Gastroesophageal sphincter (tissue), 4 donors: ENCODE results near the gene KIF1A. TPM values are rescaled to one million over a fixed set of nuclear protein-coding genes. Genes with fewer than 3 reads are reported as not detected.

ENCODE experiments used
- ATAC-seq: fragments of 150-250 bp; one replicate; pipeline ENCODE4 v1.9.1; 2016; ENCODE audit warnings: mild to moderate bottlenecking, moderate library complexity
- H3K27ac ChIP-seq, 4 donors: fragments of 200-600 bp; sonication (generic) in 3 of 4; 1 replicate in 3 of 4; 2 replicates in 1 of 4; pipeline ENCODE4 v1.5.1; 2016 to 2019
- H3K27me3 ChIP-seq: fragments of 200-600 bp; sonication (generic); one replicate; pipeline ENCODE4 v1.5.1; 2019
- H3K36me3 ChIP-seq, 2 donors: fragments of 200-600 bp; sonication (generic); one replicate each; pipeline ENCODE4 v1.5.1; 2019; ENCODE audit warnings: control low read depth in 1 of 2
- H3K4me1 ChIP-seq, 3 donors: fragments of 200-600 bp; sonication (generic); 1 replicate in 2 of 3; 2 replicates in 1 of 3; pipeline ENCODE4 v1.5.1; 2016 to 2019; ENCODE audit warnings: control low read depth in 2 of 3
- H3K4me3 ChIP-seq, 2 donors: fragments of 200-600 bp; sonication (generic); one replicate each; pipeline ENCODE4 v1.5.1; 2019; ENCODE audit warnings: mild to moderate bottlenecking in 1 of 2, moderate library complexity in 1 of 2
- H3K9me3 ChIP-seq, 3 donors: fragments of 200-600 bp; sonication (generic); one replicate each; pipeline ENCODE4 v1.5.1; 2017 to 2019; ENCODE audit warnings: control low read depth in 2 of 3
- CTCF ChIP-seq, 4 experiments: fragments of 200-600 bp in 2 of 4; fragments of 450-650 bp in 2 of 4; sonication (generic) in 1 of 4; IDR thresholded peaks; one replicate each; pipeline ENCODE4 v1.5.1; 2017 to 2019; ENCODE audit warnings: antibody characterized with exemption in 4 of 4, mild to moderate bottlenecking in 2 of 4, moderate library complexity in 2 of 4
- EP300 ChIP-seq: sonication (generic); formaldehyde crosslinking; IDR thresholded peaks from one replicate; pipeline ENCODE4 v1.6.1; 2017; ENCODE audit warnings: antibody characterized with exemption, mild to moderate bottlenecking
- POLR2A ChIP-seq, 2 donors: fragments of 450-650 bp; IDR thresholded peaks; one replicate each; pipeline ENCODE4 v1.6.1; 2017; ENCODE audit warnings: antibody characterized with exemption in 2 of 2, mild to moderate bottlenecking in 2 of 2, moderate library complexity in 1 of 2
- POLR2AphosphoS5 ChIP-seq: sonication (generic); formaldehyde crosslinking; IDR thresholded peaks from one replicate; pipeline ENCODE4 v1.6.1; 2017; ENCODE audit warnings: antibody characterized with exemption
- WGBS, 2 donors: methylation state at CpG; one replicate each; pipeline ENCODE4 v1.1.5; 2018; ENCODE audit warnings: low coverage in 1 of 2; 5-methylcytosine and 5-hydroxymethylcytosine counted together
- total RNA-seq, 4 donors: library from RNA; depleted of rRNA; stranded (reverse); fragments of >200 nt; gene quantifications; one replicate each; pipeline ENCODE4 v1.1.0, GENCODE V29; 2016

KIF1A gene
- total RNA-seq, 4 donors from 2014 or later = 0.62 to 2.3 (median 1.6) TPM

GRCh38 chr2:240791821-240792628 lies 28.0 kb downstream of the KIF1A start:
- H3K4me3 ChIP-seq = no peak overlapping the region
- ATAC-seq = no peak
- WGBS, 2 donors = 47 to 60% methylated on average over 4 of the region's 15 CpGs
- no peaks in the 10 kb centered on the region for H3K36me3 ChIP-seq
- H3K9me3 ChIP-seq = no peaks in the 10 kb centered on the region
- no peaks in the 10 kb centered on the region for H3K4me1 ChIP-seq
- no peak for TF ChIP-seq POLR2A (IDR thresholded peaks at IDR 0.05)
- no peak for TF ChIP-seq EP300
- no peak for TF ChIP-seq POLR2AphosphoS5
- TF ChIP-seq CTCF (IDR thresholded peaks at IDR 0.05) = no peak
- H3K27ac ChIP-seq = no peak overlapping the region
- H3K27me3 ChIP-seq = peaks cover 32% of the 10 kb centered on the region

- ATAC-seq = no peak
- WGBS, 2 donors = no CpG with 5 or more reads among the region's 19 CpGs
- H3K9me3 ChIP-seq = no peaks in the 10 kb centered on the region
- no peaks in the 10 kb centered on the region for H3K36me3 ChIP-seq
- TF ChIP-seq EP300 = no peak
- H3K4me1 ChIP-seq = no peaks in the 10 kb centered on the region
- H3K27me3 ChIP-seq = peaks cover 32% of the 10 kb centered on the region
- no peak overlapping the region for H3K27ac ChIP-seq
- no peak overlapping the region for H3K4me3 ChIP-seq
Observed at GRCh38 chr2:240791221-240791800, 28.7 kb downstream of the KIF1A start.

DNA sequence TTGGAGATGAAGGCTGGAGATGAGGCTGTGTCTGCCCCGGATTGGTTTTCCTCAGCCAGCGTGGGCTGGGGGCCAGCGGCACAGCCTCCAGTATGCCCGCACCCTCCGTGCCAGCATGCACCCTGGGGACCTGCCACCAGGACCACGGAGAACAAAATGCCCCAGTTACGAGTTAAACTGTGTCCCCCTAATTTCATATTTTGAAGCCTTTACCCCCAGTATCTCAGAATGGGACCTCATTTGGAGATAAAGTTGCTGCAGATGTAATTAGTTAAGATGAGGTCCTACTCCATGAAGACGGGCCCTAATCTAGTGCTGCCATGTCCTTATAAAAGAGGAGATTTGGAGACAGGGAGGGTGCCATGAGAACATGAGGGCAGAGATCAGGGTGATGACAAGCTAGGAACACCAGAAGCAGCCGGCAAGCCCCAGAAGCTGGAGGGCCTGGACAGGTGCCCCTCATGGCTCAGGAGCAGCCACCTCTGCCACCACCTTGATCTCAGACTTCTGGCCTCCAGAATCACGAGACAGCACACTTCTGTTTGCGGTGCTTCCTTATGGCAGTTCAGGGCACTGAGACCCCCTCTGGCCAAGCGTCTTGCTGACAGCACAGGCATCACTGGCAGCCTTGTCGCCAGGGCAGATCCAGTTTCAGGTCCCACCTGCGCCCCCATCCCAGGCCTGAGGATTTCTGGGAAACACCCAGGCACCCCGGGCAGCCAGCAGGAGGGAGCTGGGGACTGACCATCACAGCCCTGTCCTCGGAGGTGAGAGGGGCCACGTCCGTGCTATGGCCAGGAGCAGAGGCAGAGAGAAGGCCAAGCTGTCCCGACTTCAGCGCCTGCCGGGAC lies 29.4 kb downstream of the KIF1A start:
- Histone ChIP-seq H3K27me3 (peaks cover 32% of the 10 kb centered on the region), H3K4me3 (no peak overlapping the region), H3K4me1 (no peaks in the 10 kb centered on the region), H3K9me3 (no peaks in the 10 kb centered on the region), H3K27ac (no peak overlapping the region), H3K36me3 (no peaks in the 10 kb centered on the region)
- TF ChIP-seq CTCF (IDR thresholded peaks at IDR 0.05) (no peak), POLR2AphosphoS5 (no peak), POLR2A (IDR thresholded peaks at IDR 0.05) (no peak), EP300 (no peak)
- no peak for ATAC-seq
- WGBS, 2 donors = 71% methylated on average over 2 of the region's 21 CpGs; no CpG with 5 or more reads in 1 of the 2 donors

- TF ChIP-seq EP300 = no peak
- no peak for TF ChIP-seq POLR2A (IDR thresholded peaks at IDR 0.05)
- TF ChIP-seq POLR2AphosphoS5 = no peak
- TF ChIP-seq CTCF (IDR thresholded peaks at IDR 0.05) = no peak
- Histone ChIP-seq H3K4me3 (no peak overlapping the region), H3K36me3 (no peaks in the 10 kb centered on the region), H3K27me3 (peaks cover 34% of the 10 kb centered on the region), H3K27ac (no peak overlapping the region), H3K9me3 (no peaks in the 10 kb centered on the region), H3K4me1 (no peaks in the 10 kb centered on the region)
- ATAC-seq = no peak
- WGBS, 2 donors = 87% methylated on average over 6 of the region's 23 CpGs; no CpG with 5 or more reads in 1 of the 2 donors
Observed at GRCh38 chr2:240789501-240790369, 30.3 kb downstream of the KIF1A start.

DNA sequence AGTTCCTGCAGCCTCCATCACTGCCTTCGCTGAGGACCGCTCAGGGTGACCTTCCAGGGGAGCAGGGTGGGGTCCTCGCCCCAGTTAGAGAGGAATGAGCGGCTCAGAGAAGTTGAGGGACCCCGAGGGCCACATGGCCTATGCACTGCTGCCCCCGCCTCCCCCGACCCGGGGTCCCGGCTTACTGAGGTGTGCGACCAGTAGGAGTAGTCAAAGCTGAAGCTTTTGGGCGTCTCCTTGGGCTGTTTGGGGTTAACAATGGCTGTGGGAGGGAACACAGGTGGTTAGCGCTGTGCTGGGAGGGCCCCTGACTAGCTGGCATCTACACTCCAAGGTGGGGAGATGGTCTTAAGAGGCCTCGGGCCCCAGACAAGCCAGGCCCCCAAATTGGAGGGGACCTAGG lies 31.0 kb downstream of the KIF1A start:
- Histone ChIP-seq H3K4me1 (no peaks in the 10 kb centered on the region), H3K9me3 (no peaks in the 10 kb centered on the region), H3K36me3 (no peaks in the 10 kb centered on the region), H3K27ac (no peak overlapping the region), H3K27me3 (peaks cover 41% of the 10 kb centered on the region), H3K4me3 (no peak overlapping the region)
- no peak for ATAC-seq
- TF ChIP-seq CTCF (IDR thresholded peaks at IDR 0.05) (no peak), EP300 (no peak), POLR2A (IDR thresholded peaks at IDR 0.05) (no peak), POLR2AphosphoS5 (no peak)
- WGBS, 2 donors = no CpG with 5 or more reads among the region's 13 CpGs
